ENCODE measurements around the gene CD300LD. TPM values are rescaled to one million over a fixed set of nuclear protein-coding genes. Genes with fewer than 3 reads are reported as not detected.
A peak's percentile ranks its signal among the peaks of the same experiment; 100 is the strongest.

Gene CD300LD
- total and polyA plus RNA-seq, 2 experiments from 2014 or later, result not detected

DNA sequence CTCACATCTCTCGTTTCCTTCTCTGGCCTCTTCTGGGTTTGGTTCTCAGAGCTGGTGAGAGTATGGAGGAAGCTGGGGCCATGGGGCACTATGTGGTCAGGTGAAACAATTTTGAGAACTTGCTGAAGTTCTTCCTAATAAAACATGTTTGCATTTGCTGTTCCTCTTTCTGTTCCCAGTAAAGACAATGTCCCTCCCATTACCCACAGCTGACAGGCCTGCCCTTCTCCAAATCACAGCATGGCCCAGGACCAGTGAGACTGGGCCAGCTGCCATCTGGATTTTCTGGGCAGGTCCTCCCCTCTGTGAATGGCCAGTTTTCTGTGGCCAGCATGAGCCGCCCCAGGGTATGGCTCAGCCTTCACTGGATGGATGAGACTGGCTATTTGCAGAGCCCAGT is 24.7 kb downstream of the CD300LD start, which contains the start of gene CD300H:
Gene CD300H (minus strand): TSS at position 113 of the 400 bp plus-strand sequence.
- peak within 1 kb of the TSS; percentile 85 for H2AFZ ChIP-seq
- no peaks in the 10 kb centered on the region for H3K4me1 ChIP-seq (ENCODE audit: insufficient read depth)
- TF ChIP-seq JUNB (IDR thresholded peaks at IDR 0.05; ENCODE audit: unreplicated experiment), result no peak
- TF ChIP-seq EZH2phosphoT487 (IDR thresholded peaks at IDR 0.05; ENCODE audit: unreplicated experiment), result no peak
- TF ChIP-seq EZH2 (IDR thresholded peaks at IDR 0.05; ENCODE audit: low read depth, unreplicated experiment), result no peak
- TF ChIP-seq ZNF114 (CRISPR knock-in tag; IDR thresholded peaks at IDR 0.05), result no peak
- no peak for TF ChIP-seq NANOG (IDR thresholded peaks at IDR 0.05; ENCODE audit: borderline replicate concordance)
- TF ChIP-seq, protein P1, sequence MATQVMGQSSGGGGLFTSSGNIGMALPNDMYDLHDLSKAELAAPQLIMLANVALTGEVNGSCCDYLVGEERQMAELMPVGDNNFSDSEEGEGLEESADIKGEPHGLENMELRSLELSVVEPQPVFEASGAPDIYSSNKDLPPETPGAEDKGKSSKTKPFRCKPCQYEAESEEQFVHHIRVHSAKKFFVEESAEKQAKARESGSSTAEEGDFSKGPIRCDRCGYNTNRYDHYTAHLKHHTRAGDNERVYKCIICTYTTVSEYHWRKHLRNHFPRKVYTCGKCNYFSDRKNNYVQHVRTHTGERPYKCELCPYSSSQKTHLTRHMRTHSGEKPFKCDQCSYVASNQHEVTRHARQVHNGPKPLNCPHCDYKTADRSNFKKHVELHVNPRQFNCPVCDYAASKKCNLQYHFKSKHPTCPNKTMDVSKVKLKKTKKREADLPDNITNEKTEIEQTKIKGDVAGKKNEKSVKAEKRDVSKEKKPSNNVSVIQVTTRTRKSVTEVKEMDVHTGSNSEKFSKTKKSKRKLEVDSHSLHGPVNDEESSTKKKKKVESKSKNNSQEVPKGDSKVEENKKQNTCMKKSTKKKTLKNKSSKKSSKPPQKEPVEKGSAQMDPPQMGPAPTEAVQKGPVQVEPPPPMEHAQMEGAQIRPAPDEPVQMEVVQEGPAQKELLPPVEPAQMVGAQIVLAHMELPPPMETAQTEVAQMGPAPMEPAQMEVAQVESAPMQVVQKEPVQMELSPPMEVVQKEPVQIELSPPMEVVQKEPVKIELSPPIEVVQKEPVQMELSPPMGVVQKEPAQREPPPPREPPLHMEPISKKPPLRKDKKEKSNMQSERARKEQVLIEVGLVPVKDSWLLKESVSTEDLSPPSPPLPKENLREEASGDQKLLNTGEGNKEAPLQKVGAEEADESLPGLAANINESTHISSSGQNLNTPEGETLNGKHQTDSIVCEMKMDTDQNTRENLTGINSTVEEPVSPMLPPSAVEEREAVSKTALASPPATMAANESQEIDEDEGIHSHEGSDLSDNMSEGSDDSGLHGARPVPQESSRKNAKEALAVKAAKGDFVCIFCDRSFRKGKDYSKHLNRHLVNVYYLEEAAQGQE (IDR thresholded peaks at IDR 0.05; ENCODE audit: unreplicated experiment), result no peak
- TF ChIP-seq, protein P2, sequence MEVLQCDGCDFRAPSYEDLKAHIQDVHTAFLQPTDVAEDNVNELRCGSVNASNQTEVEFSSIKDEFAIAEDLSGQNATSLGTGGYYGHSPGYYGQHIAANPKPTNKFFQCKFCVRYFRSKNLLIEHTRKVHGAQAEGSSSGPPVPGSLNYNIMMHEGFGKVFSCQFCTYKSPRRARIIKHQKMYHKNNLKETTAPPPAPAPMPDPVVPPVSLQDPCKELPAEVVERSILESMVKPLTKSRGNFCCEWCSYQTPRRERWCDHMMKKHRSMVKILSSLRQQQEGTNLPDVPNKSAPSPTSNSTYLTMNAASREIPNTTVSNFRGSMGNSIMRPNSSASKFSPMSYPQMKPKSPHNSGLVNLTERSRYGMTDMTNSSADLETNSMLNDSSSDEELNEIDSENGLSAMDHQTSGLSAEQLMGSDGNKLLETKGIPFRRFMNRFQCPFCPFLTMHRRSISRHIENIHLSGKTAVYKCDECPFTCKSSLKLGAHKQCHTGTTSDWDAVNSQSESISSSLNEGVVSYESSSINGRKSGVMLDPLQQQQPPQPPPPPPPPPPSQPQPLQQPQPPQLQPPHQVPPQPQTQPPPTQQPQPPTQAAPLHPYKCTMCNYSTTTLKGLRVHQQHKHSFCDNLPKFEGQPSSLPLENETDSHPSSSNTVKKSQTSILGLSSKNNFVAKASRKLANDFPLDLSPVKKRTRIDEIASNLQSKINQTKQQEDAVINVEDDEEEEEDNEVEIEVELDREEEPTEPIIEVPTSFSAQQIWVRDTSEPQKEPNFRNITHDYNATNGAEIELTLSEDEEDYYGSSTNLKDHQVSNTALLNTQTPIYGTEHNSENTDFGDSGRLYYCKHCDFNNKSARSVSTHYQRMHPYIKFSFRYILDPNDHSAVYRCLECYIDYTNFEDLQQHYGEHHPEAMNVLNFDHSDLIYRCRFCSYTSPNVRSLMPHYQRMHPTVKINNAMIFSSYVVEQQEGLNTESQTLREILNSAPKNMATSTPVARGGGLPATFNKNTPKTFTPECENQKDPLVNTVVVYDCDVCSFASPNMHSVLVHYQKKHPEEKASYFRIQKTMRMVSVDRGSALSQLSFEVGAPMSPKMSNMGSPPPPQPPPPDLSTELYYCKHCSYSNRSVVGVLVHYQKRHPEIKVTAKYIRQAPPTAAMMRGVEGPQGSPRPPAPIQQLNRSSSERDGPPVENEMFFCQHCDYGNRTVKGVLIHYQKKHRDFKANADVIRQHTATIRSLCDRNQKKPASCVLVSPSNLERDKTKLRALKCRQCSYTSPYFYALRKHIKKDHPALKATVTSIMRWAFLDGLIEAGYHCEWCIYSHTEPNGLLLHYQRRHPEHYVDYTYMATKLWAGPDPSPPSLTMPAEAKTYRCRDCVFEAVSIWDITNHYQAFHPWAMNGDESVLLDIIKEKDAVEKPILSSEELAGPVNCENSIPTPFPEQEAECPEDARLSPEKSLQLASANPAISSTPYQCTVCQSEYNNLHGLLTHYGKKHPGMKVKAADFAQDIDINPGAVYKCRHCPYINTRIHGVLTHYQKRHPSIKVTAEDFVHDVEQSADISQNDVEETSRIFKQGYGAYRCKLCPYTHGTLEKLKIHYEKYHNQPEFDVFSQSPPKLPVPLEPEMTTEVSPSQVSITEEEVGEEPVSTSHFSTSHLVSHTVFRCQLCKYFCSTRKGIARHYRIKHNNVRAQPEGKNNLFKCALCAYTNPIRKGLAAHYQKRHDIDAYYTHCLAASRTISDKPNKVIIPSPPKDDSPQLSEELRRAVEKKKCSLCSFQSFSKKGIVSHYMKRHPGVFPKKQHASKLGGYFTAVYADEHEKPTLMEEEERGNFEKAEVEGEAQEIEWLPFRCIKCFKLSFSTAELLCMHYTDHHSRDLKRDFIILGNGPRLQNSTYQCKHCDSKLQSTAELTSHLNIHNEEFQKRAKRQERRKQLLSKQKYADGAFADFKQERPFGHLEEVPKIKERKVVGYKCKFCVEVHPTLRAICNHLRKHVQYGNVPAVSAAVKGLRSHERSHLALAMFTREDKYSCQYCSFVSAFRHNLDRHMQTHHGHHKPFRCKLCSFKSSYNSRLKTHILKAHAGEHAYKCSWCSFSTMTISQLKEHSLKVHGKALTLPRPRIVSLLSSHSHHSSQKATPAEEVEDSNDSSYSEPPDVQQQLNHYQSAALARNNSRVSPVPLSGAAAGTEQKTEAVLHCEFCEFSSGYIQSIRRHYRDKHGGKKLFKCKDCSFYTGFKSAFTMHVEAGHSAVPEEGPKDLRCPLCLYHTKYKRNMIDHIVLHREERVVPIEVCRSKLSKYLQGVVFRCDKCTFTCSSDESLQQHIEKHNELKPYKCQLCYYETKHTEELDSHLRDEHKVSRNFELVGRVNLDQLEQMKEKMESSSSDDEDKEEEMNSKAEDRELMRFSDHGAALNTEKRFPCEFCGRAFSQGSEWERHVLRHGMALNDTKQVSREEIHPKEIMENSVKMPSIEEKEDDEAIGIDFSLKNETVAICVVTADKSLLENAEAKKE (CRISPR knock-in tag; IDR thresholded peaks at IDR 0.05), result no peak
- no peak for TF ChIP-seq CREB1 (CRISPR knock-in tag; IDR thresholded peaks at IDR 0.05; ENCODE audit: low read depth)
- no peak for TF ChIP-seq ZNF331 (CRISPR knock-in tag; IDR thresholded peaks at IDR 0.05; ENCODE audit: low read depth)
- no peak for TF ChIP-seq STAT1 (IDR thresholded peaks at IDR 0.05; ENCODE audit: unreplicated experiment)
- TF ChIP-seq, protein P3, sequence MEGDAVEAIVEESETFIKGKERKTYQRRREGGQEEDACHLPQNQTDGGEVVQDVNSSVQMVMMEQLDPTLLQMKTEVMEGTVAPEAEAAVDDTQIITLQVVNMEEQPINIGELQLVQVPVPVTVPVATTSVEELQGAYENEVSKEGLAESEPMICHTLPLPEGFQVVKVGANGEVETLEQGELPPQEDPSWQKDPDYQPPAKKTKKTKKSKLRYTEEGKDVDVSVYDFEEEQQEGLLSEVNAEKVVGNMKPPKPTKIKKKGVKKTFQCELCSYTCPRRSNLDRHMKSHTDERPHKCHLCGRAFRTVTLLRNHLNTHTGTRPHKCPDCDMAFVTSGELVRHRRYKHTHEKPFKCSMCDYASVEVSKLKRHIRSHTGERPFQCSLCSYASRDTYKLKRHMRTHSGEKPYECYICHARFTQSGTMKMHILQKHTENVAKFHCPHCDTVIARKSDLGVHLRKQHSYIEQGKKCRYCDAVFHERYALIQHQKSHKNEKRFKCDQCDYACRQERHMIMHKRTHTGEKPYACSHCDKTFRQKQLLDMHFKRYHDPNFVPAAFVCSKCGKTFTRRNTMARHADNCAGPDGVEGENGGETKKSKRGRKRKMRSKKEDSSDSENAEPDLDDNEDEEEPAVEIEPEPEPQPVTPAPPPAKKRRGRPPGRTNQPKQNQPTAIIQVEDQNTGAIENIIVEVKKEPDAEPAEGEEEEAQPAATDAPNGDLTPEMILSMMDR (conservative IDR thresholded peaks at IDR 0.05; ENCODE audit: low read depth in 2 of 2), result no peak
- no peak for TF ChIP-seq POLR2AphosphoS5 (IDR thresholded peaks at IDR 0.05; ENCODE audit: low read depth)
- H3K27me3 ChIP-seq (ENCODE audit: insufficient read depth), result no peaks in the 10 kb centered on the region
- H3K9me3 Mint-ChIP-seq, result no peaks in the 10 kb centered on the region; the same call in 2 of the 3 replicates
- no peaks in the 10 kb centered on the region for H3K36me3 ChIP-seq (ENCODE audit: insufficient read depth)
- no peaks in the 10 kb centered on the region for H4K20me1 ChIP-seq (replicated peaks; ENCODE audit: insufficient read depth)
- H3K4me3 ChIP-seq, result no peak within 1 kb of the TSS
- no peak within 1 kb of the TSS for H3K4me3 Mint-ChIP-seq
- no peaks in the 10 kb centered on the region for H3K9me2 ChIP-seq (ENCODE audit: insufficient read depth)
- no peaks in the 10 kb centered on the region for H3K79me2 ChIP-seq (replicated peaks; ENCODE audit: insufficient read depth)
- no peak for ATAC-seq
- H3K27ac ChIP-seq (ENCODE audit: low read depth), result no peak within 1 kb of the TSS
- peaks cover 4% of the 10 kb centered on the region; the same call in 2 of the 3 replicates for H3K4me1 Mint-ChIP-seq
- no peak within 1 kb of the TSS for H3K4me2 ChIP-seq
- DNase-seq (ENCODE audit: low spot score), result no peak
- H3K36me3 Mint-ChIP-seq (ENCODE audit: low read depth), result no peaks in the 10 kb centered on the region; the same call in 2 of the 3 replicates
- peaks cover 9% of the 10 kb centered on the region for H3K27me3 Mint-ChIP-seq (ENCODE audit: insufficient read depth, low read depth, poor library complexity)
- H3K27ac Mint-ChIP-seq, result no peak within 1 kb of the TSS
- H3F3A ChIP-seq (replicated peaks; ENCODE audit: low read depth), result 0 out of 2 replicates have a peak, but pooled peaks cover 3% of the 10 kb centered on the region

Measured in GM23338 (cell line).